ENCODE measurements around the gene SLC25A48.

The SLC25A48 gene

DNA sequence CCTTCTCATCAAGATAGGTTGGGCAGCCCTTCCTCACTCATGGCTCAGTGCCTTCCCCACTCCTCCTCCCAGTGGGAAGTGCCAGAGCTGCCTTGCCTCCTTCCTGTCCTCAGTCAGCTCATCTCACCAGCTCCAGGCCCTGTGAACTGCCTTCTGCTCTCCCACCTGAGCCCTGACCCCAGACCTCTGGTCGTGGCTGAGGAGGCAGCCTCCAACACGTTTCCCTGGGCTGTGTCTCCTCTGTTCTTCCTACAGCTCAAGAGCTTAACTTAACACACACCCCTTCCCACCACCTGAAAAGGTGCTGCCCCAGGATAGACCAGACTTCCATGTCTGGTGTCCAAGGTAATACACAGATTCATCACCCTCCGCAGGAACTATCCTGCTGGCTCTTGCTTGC lies 40.0 kb downstream of the SLC25A48 start:
- H3K27me3 ChIP-seq = no peaks in the 10 kb centered on the region
- no peak overlapping the region for H3K27ac ChIP-seq
- TF ChIP-seq, protein P1, sequence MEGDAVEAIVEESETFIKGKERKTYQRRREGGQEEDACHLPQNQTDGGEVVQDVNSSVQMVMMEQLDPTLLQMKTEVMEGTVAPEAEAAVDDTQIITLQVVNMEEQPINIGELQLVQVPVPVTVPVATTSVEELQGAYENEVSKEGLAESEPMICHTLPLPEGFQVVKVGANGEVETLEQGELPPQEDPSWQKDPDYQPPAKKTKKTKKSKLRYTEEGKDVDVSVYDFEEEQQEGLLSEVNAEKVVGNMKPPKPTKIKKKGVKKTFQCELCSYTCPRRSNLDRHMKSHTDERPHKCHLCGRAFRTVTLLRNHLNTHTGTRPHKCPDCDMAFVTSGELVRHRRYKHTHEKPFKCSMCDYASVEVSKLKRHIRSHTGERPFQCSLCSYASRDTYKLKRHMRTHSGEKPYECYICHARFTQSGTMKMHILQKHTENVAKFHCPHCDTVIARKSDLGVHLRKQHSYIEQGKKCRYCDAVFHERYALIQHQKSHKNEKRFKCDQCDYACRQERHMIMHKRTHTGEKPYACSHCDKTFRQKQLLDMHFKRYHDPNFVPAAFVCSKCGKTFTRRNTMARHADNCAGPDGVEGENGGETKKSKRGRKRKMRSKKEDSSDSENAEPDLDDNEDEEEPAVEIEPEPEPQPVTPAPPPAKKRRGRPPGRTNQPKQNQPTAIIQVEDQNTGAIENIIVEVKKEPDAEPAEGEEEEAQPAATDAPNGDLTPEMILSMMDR (IDR thresholded peaks at IDR 0.05) = no peak
- no peaks in the 10 kb centered on the region for H3K9me3 ChIP-seq
- intact Hi-C loops (cut with DNase I; ENCODE audit: low total_unique reads) = no loop called here
- DNase-seq = no peak
- no peaks in the 10 kb centered on the region for H3K36me3 ChIP-seq
- H3K4me1 ChIP-seq = no peaks in the 10 kb centered on the region
- no peak overlapping the region for H3K4me3 ChIP-seq

DNA sequence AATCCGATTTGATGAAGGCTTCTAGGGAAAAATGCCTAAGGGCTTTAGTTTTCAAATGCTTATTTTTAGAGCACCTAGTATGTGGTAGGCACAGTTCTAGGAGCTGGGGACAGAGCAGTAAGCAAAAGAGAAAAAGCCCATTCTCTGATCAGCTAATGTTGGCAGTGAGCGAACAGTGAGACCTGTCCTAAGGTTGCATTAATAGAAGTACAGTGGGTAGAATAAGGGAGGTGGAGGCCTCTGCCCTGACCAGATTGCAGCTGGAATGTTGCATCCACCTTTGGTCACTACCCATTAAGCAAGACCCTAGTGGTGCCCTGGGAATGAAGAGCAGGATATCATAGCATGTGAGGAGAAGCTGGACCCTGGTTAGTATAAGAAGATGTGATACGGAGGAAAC lies 41.1 kb downstream of the SLC25A48 start:
- Histone ChIP-seq H3K4me1 (no peaks in the 10 kb centered on the region), H3K27ac (no peak overlapping the region), H3K4me3 (no peak overlapping the region), H3K9me3 (no peaks in the 10 kb centered on the region), H3K36me3 (no peaks in the 10 kb centered on the region), H3K27me3 (peaks cover 0 to 8% of the 10 kb centered on the region in 2 donors)
- TF ChIP-seq, protein P1 (IDR thresholded peaks at IDR 0.05) = no peak
- no peak for DNase-seq
- intact Hi-C loops (cut with DNase I; ENCODE audit: low total_unique reads) = no loop called here

DNA sequence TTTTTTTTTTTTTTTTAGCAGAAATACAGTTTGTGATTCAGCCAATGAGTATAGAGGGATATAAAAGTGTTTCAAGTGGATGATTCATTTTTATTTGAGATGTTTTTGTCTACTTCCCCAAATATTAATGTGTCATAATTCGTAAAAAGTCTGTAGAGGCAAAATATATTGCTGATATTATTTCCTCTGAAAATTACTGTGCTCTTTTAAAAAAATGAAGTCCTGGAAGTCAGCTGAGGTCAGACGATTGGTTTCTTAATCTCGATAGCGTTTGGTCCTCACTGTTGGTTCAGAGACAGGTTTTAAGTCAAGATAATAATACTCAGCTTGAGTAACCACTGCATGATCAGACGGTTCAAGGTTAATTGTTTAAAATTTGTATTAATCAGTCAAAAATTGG lies 41.7 kb downstream of the SLC25A48 start:
- intact Hi-C loops (cut with DNase I; ENCODE audit: low total_unique reads) = no loop called here
- TF ChIP-seq, protein P1 (IDR thresholded peaks at IDR 0.05) = no peak
- H3K4me1 ChIP-seq = peaks cover 0 to 3% (median 0%) of the 10 kb centered on the region in 4 donors
- H3K27me3 ChIP-seq = peaks cover 0 to 14% of the 10 kb centered on the region in 2 donors
- no peak overlapping the region for H3K4me3 ChIP-seq
- no peaks in the 10 kb centered on the region for H3K9me3 ChIP-seq
- DNase-seq = no peak
- no peaks in the 10 kb centered on the region for H3K36me3 ChIP-seq
- H3K27ac ChIP-seq = no peak overlapping the region

DNA sequence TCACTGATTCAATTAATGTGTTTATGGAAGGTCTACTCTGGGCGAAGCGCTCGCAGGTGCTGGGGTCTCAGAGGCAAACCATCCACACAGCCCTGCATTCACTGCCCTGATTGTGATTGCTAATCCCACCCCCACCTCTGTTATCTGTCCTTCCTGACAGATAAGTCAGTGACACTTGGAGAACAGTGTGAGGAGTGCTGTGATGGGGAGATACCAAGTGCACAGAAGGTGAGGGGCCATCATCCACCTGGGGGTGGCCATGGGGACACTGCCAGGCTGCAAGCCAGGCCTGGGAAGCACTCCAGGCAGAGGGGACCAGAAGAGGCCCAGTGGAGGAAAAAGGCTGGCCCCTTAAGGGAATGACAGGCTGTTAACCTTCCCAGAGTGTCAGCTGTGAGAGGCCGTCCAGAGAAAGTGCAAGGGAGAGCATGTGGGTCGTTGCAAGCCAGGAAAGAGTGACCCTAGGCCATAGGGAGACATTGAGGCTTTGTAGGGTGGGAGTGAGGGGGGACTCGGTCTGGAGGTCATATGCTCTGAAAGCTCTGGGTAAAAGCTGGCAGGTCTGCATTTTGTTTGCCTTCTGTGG lies 43.2 kb downstream of the SLC25A48 start:
- Histone ChIP-seq H3K27ac (no peak overlapping the region), H3K27me3 (peaks cover 0 to 17% of the 10 kb centered on the region in 2 donors), H3K4me1 (peaks cover 0 to 5% (median 0%) of the 10 kb centered on the region in 4 donors), H3K36me3 (no peaks in the 10 kb centered on the region), H3K4me3 (no peak overlapping the region), H3K9me3 (no peaks in the 10 kb centered on the region)
- TF ChIP-seq, protein P1 (IDR thresholded peaks at IDR 0.05) = no peak
- intact Hi-C loops (cut with DNase I; ENCODE audit: low total_unique reads) = no loop called here
- no peak for DNase-seq

DNA sequence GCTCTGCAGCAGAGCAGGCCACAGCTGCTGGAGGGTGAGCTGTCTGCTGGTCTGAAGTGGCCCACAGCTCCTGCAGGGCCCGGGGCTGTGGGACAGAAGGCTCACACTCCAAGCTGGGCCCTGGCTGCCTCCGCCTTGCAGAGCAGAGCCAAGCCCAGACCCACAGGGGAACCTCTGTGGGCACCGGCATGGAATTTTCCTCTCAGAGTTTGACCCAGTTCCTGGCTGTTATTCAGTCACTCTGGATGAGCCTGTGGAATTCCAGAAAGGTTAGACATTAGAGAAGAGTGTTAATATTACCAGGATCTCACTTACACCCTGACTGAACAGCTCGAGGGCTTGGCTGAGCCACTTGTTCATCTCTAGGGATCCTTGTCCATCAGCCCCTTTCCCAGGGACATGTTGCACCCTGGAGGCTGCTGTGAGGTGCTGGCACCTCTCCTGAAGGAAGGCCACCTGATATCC lies 43.7 kb downstream of the SLC25A48 start:
- Histone ChIP-seq H3K4me3 (no peak overlapping the region), H3K9me3 (no peaks in the 10 kb centered on the region), H3K36me3 (no peaks in the 10 kb centered on the region), H3K4me1 (peaks cover 0 to 5% (median 0%) of the 10 kb centered on the region in 4 donors), H3K27ac (no peak overlapping the region), H3K27me3 (peaks cover 0 to 17% of the 10 kb centered on the region in 2 donors)
- TF ChIP-seq, protein P1 (IDR thresholded peaks at IDR 0.05) = no peak
- intact Hi-C loops (cut with DNase I; ENCODE audit: low total_unique reads) = no loop called here
- DNase-seq = no peak
